Natural killer cell (primary cell): ENCODE data around the gene MAPK8IP3. TPM values are rescaled to one million over a fixed set of nuclear protein-coding genes. Genes with fewer than 3 reads are reported as not detected.

Experiments used
- ATAC-seq, 3 donors: fragments of 150-1000 bp in 2 of 3; fragments of 200-7000 bp in 1 of 3; cut with Tn5 transposase; 1 replicate in 1 of 3; 2 replicates in 2 of 3; pipeline ENCODE4 v1.10.0; 2021; ENCODE audit warnings: mild to moderate bottlenecking in 2 of 3, moderate library complexity in 2 of 3
- DNase-seq, 2 donors: peaks; one replicate each; pipeline versions ENCODE4 v3.0.0 to v3.0.0-alpha.2; 2013 to 2021; ENCODE audit warnings: mixed read lengths in 1 of 2
- H3K27ac ChIP-seq: one replicate; pipeline ENCODE4 v1.5.1; 2013; ENCODE audit warnings: mild to moderate bottlenecking, low read length
- H3K27me3 ChIP-seq: one replicate; pipeline ENCODE4 v1.6.1; 2013; ENCODE audit warnings: low read length; ENCODE audit not compliant: control insufficient read depth, insufficient read depth
- H3K36me3 ChIP-seq: one replicate; pipeline ENCODE4 v1.6.1; 2013; ENCODE audit warnings: low read length; ENCODE audit not compliant: control insufficient read depth, insufficient read depth
- H3K4me1 ChIP-seq: one replicate; pipeline ENCODE4 v1.6.1; 2013; ENCODE audit warnings: low read length; ENCODE audit not compliant: control insufficient read depth, insufficient read depth
- H3K4me3 ChIP-seq: one replicate; pipeline ENCODE4 v1.5.1; 2013; ENCODE audit warnings: low read length
- H3K9me3 ChIP-seq: one replicate; pipeline ENCODE4 v1.6.1; 2013; ENCODE audit warnings: low read length; ENCODE audit not compliant: control insufficient read depth, insufficient read depth
- H3K27ac Mint-ChIP-seq, 2 donors: one replicate each; pipeline ENCODE4 v1.8.0; 2022; ENCODE audit warnings: mild to moderate bottlenecking in 2 of 2, mixed read lengths in 2 of 2, moderate library complexity in 1 of 2
- H3K27me3 Mint-ChIP-seq, 2 donors: one replicate each; pipeline ENCODE4 v1.8.0; 2022; ENCODE audit warnings: low read depth in 2 of 2, mixed read lengths in 2 of 2
- H3K36me3 Mint-ChIP-seq: one replicate; pipeline ENCODE4 v1.8.0; 2022; ENCODE audit warnings: mixed read lengths
- H3K4me1 Mint-ChIP-seq, 2 donors: one replicate each; pipeline ENCODE4 v1.8.0; 2022; ENCODE audit warnings: mixed read lengths in 2 of 2
- H3K4me3 Mint-ChIP-seq: one replicate; pipeline ENCODE4 v1.8.0; 2022; ENCODE audit warnings: mild to moderate bottlenecking, moderate library complexity, mixed read lengths
- H3K9me3 Mint-ChIP-seq, 2 donors: one replicate each; pipeline ENCODE4 v1.8.0; 2022; ENCODE audit warnings: mixed read lengths in 2 of 2
- CTCF ChIP-seq: fragments of 200-600 bp; IDR thresholded peaks from one replicate; pipeline ENCODE4 v1.8.0; 2022; ENCODE audit warnings: antibody characterized with exemption
- WGBS: methylation state at CpG from one replicate; pipeline ENCODE4 v1.1.7; 2013; ENCODE audit warnings: missing lambda C conversion rate; ENCODE audit not compliant: insufficient coverage; 5-methylcytosine and 5-hydroxymethylcytosine counted together
- intact Hi-C: fragments of 100-400 bp; cut with micrococcal nuclease; formaldehyde crosslinking; loops from one replicate; pipeline ENCODE4 v1.14.2; 2022
- total RNA-seq, 4 donors: library from RNA; stranded (reverse); fragments of 120-200 nt in 1 of 4; gene quantifications; one replicate each; pipeline versions ENCODE4 v1.2.3 to v1.2.4, GENCODE V29; 2013 to 2022

MAPK8IP3 gene
- total RNA-seq, 3 donors from 2014 or later (not counting 1 experiment from before 2014, with no cell fraction given): 272 to 291 (median 285) TPM

- intact Hi-C loops: loop anchor here (2.0 to 10.0 kb wide), 3 partner anchors 28 to 352 kb away; partner anchors contain the start of genes CRAMP1, GNPTG, IFT140 and JPT2
- peak; percentile 26 to 50 (median 33) for ATAC-seq
- peak overlapping the region; percentile 100 for H3K4me3 Mint-ChIP-seq
These were observed 594 bp downstream of the MAPK8IP3 start for GRCh38 chr16:1706386-1707192.

GRCh38 chr16:1707193-1707790 is 1.3 kb downstream of the MAPK8IP3 start:
- H3K4me1 ChIP-seq: peaks cover 39% of the 10 kb centered on the region
- no peaks in the 10 kb centered on the region for H3K36me3 ChIP-seq
- H3K9me3 ChIP-seq: no peaks in the 10 kb centered on the region
- ATAC-seq (no peak), DNase-seq (peak in 1 of 2 donors; percentile 33)
- peak overlapping the region; percentile 58 for H3K27ac ChIP-seq
- no peaks in the 10 kb centered on the region for H3K27me3 ChIP-seq
- 27% methylated on average over 16 of the region's 16 CpGs for WGBS
- Mint-ChIP-seq H3K4me3 (peak overlapping the region; percentile 85), H3K4me1 (peaks cover 22 to 34% of the 10 kb centered on the region in 2 donors), H3K27ac (peak overlapping the region; percentile 86 to 99), H3K9me3 (no peaks in the 10 kb centered on the region), H3K27me3 (peaks cover 0 to 3% of the 10 kb centered on the region in 2 donors), H3K36me3 (no peaks in the 10 kb centered on the region)
- no peak for TF ChIP-seq CTCF
- H3K4me3 ChIP-seq: peak overlapping the region; percentile 83
- intact Hi-C loops: loop anchor here (2.0 to 10.0 kb wide), 3 partner anchors 28 to 352 kb away; partner anchors contain the start of genes CRAMP1, GNPTG, IFT140 and JPT2

More at GRCh38 chr16:1706386-1707192, 594 bp downstream of the MAPK8IP3 start:
- Histone ChIP-seq H3K4me1 (peaks cover 39% of the 10 kb centered on the region), H3K27ac (peak overlapping the region; percentile 72), H3K9me3 (no peaks in the 10 kb centered on the region), H3K27me3 (no peaks in the 10 kb centered on the region), H3K4me3 (peak overlapping the region; percentile 83), H3K36me3 (no peaks in the 10 kb centered on the region)
- Mint-ChIP-seq H3K27me3 (peaks cover 0 to 3% of the 10 kb centered on the region in 2 donors), H3K36me3 (no peaks in the 10 kb centered on the region), H3K4me1 (peaks cover 22 to 33% of the 10 kb centered on the region in 2 donors), H3K9me3 (no peaks in the 10 kb centered on the region), H3K27ac (peak overlapping the region; percentile 98 to 99)
- peak in 1 of 2 donors; percentile 73 for DNase-seq
- WGBS: under 1% methylated on average over 59 of the region's 62 CpGs
- no peak for TF ChIP-seq CTCF

GRCh38 chr16:1708083-1708767 is 2.2 kb downstream of the MAPK8IP3 start:
- TF ChIP-seq CTCF: no peak
- ATAC-seq (peak in 2 of 3 donors; percentile 21 to 30), DNase-seq (peak in 1 of 2 donors; percentile 42)
- no peaks in the 10 kb centered on the region for H3K36me3 Mint-ChIP-seq
- peak overlapping the region; percentile 86 to 99 for H3K27ac Mint-ChIP-seq
- intact Hi-C loops: loop anchor here (5.0 to 10.0 kb wide), 2 partner anchors 96 to 353 kb away; partner anchors contain the start of genes CRAMP1, GNPTG, IFT140 and TSR3
- H3K27me3 Mint-ChIP-seq: peaks cover 0 to 3% of the 10 kb centered on the region in 2 donors
- no peaks in the 10 kb centered on the region for H3K9me3 Mint-ChIP-seq
- peak overlapping the region; percentile 85 for H3K4me3 Mint-ChIP-seq
- Histone ChIP-seq H3K4me3 (no peak overlapping the region), H3K36me3 (no peaks in the 10 kb centered on the region), H3K9me3 (no peaks in the 10 kb centered on the region), H3K4me1 (peaks cover 48% of the 10 kb centered on the region), H3K27ac (peak overlapping the region; percentile 30), H3K27me3 (no peaks in the 10 kb centered on the region)
- WGBS: 51% methylated on average over 18 of the region's 18 CpGs
- H3K4me1 Mint-ChIP-seq: peaks cover 28 to 44% of the 10 kb centered on the region in 2 donors
